HepG2 (cell line): ENCODE measurements around the gene RSL1D1. TPM values are rescaled to one million over a fixed set of nuclear protein-coding genes. Genes with fewer than 3 reads are reported as not detected.
A peak's percentile ranks its signal among the peaks of the same experiment; 100 is the strongest.

Experiments
- AGO2 ChIP-seq: fragments of 200-400 bp; formaldehyde crosslinking; optimal IDR thresholded peaks from 2 replicates; pipeline ENCODE3; 2017; ENCODE audit warnings: mild to moderate bottlenecking, low read depth, low read length, moderate library complexity
- HOXA5 ChIP-seq: sonication (generic); formaldehyde crosslinking; IDR thresholded peaks from 2 replicates; pipeline ENCODE4 v1.4.0; 2020; ENCODE audit warnings: missing genetic modification reagents
- MTA1 ChIP-seq: sonication (generic); formaldehyde crosslinking; IDR thresholded peaks from 2 replicates; pipeline ENCODE4 v1.4.0; 2020; ENCODE audit warnings: missing genetic modification reagents, mild to moderate bottlenecking, borderline replicate concordance
- NFYB ChIP-seq: sonication (generic); formaldehyde crosslinking; IDR thresholded peaks from 2 replicates; pipeline ENCODE4 v1.4.0; 2020; ENCODE audit warnings: missing genetic modification reagents
- RAD51 ChIP-seq: fragments of 450-650 bp; IDR thresholded peaks from 2 replicates; pipeline ENCODE4 v1.6.1; 2016; ENCODE audit warnings: borderline replicate concordance
- RBM22 ChIP-seq: fragments of 200-400 bp; formaldehyde crosslinking; optimal IDR thresholded peaks from 2 replicates; pipeline ENCODE3; 2017; ENCODE audit warnings: mild to moderate bottlenecking, low read length, moderate library complexity
- SP5 ChIP-seq: IDR thresholded peaks from 2 replicates; pipeline ENCODE4 v1.6.1; 2016; ENCODE audit warnings: low read depth, borderline replicate concordance
- TCF12 ChIP-seq, 2 experiments: fragments of 450-650 bp in 1 of 2; sonication (generic) in 1 of 2; formaldehyde crosslinking in 1 of 2; IDR thresholded peaks; 2 replicates each; pipeline versions ENCODE4 v1.6.1 to v1.8.0; 2017 to 2022; ENCODE audit warnings: antibody characterized with exemption in 1 of 2, mild to moderate bottlenecking in 1 of 2, missing genetic modification reagents in 1 of 2, moderate library complexity in 1 of 2
- ZBTB38 ChIP-seq: sonication (generic); formaldehyde crosslinking; IDR thresholded peaks from 2 replicates; pipeline ENCODE4 v1.5.1; 2020; ENCODE audit warnings: mild to moderate bottlenecking, missing genetic modification reagents
- ZNF501 ChIP-seq: sonication (generic); formaldehyde crosslinking; IDR thresholded peaks from 2 replicates; pipeline ENCODE4 v1.5.1; 2020; ENCODE audit warnings: mild to moderate bottlenecking, moderate library complexity, missing genetic modification reagents
- ZNF768 ChIP-seq: sonication (generic); formaldehyde crosslinking; IDR thresholded peaks from 2 replicates; pipeline ENCODE4 v1.4.0; 2020; ENCODE audit warnings: missing genetic modification reagents
- ZSCAN29 ChIP-seq: sonication (generic); formaldehyde crosslinking; conservative IDR thresholded peaks from 2 replicates; pipeline ENCODE4 v1.4.0; 2020; ENCODE audit warnings: mild to moderate bottlenecking, missing genetic modification reagents
- polyA plus RNA-seq, 8 experiments: library from polyadenylated mRNA; depleted of rRNA in 3 of 8; stranded (reverse) in 7 of 8; unstranded in 1 of 8; fragments of >200 nt; fragmentation: Illumina TruSeq in 4 of 8; extraction: Trizol in 4 of 8; gene quantifications; 2 replicates each; pipeline versions ENCODE4 v1.2.1 to v1.2.3, GENCODE V29; 2011 to 2016; ENCODE audit warnings: low read depth in 4 of 8, missing spikeins in 1 of 8, mixed read lengths in 1 of 8; ENCODE audit not compliant: insufficient read depth in 1 of 8
- total RNA-seq, 5 experiments: library from RNA; depleted of rRNA; stranded (reverse); fragments of >200 nt; fragmentation: Illumina TruSeq; extraction: Trizol; gene quantifications; 2 replicates each; pipeline ENCODE4 v1.2.3, GENCODE V29; 2016; ENCODE audit warnings: low read depth in 1 of 5
- TF ChIP-seq, protein P1 (sequence below): sonication (generic); formaldehyde crosslinking; IDR thresholded peaks from 2 replicates; pipeline ENCODE4 v1.4.0; 2020; ENCODE audit warnings: mild to moderate bottlenecking, missing genetic modification reagents, borderline replicate concordance
- TF ChIP-seq, protein P2 (sequence below), 2 experiments: fragments of 450-650 bp in 1 of 2; sonication (generic) in 1 of 2; formaldehyde crosslinking; IDR thresholded peaks; 2 replicates each; pipeline versions ENCODE4 v1.5.0 to v1.8.0; 2020 to 2022; ENCODE audit warnings: mild to moderate bottlenecking in 1 of 2, missing genetic modification reagents in 1 of 2
- TF ChIP-seq, protein P3 (sequence below): sonication (generic); formaldehyde crosslinking; IDR thresholded peaks from 2 replicates; pipeline ENCODE4 v1.8.0; 2023; ENCODE audit warnings: mild to moderate bottlenecking, missing genetic modification reagents
- TF ChIP-seq, protein P4 (sequence below): sonication (generic); formaldehyde crosslinking; IDR thresholded peaks from 2 replicates; pipeline ENCODE4 v1.5.0; 2020; ENCODE audit warnings: mild to moderate bottlenecking, missing genetic modification reagents
- TF ChIP-seq, protein P5 (sequence below): sonication (generic); formaldehyde crosslinking; IDR thresholded peaks from 2 replicates; pipeline ENCODE4 v1.8.1; 2022; ENCODE audit warnings: mild to moderate bottlenecking, missing genetic modification reagents

RSL1D1 gene
- total and polyA plus RNA-seq, 2 of the 13 experiments (the other 11 are each of a cell fraction or from before 2014, with no cell fraction given) = 187 to 343 TPM

DNA sequence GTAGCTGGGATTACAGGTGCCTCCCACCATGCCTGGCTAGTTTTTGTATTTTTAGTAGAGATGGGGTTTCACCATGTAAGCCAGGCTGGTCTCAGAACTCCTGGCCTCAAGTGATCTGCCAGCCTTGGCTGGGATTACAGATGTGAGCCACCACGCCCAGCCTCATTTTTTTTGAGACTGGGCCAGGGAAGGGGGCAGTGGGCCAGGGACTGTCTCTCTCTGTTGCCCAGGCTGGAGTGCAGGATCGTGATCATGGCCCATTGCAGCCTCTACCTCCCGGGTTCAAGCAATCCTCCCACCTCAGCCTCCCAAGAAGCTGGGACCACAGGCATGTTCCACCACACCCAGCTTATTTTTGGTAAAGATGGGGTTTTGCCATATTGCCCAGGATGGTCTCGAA, 16.0 kb downstream of the RSL1D1 start (continued):
- TF ChIP-seq, protein P1, sequence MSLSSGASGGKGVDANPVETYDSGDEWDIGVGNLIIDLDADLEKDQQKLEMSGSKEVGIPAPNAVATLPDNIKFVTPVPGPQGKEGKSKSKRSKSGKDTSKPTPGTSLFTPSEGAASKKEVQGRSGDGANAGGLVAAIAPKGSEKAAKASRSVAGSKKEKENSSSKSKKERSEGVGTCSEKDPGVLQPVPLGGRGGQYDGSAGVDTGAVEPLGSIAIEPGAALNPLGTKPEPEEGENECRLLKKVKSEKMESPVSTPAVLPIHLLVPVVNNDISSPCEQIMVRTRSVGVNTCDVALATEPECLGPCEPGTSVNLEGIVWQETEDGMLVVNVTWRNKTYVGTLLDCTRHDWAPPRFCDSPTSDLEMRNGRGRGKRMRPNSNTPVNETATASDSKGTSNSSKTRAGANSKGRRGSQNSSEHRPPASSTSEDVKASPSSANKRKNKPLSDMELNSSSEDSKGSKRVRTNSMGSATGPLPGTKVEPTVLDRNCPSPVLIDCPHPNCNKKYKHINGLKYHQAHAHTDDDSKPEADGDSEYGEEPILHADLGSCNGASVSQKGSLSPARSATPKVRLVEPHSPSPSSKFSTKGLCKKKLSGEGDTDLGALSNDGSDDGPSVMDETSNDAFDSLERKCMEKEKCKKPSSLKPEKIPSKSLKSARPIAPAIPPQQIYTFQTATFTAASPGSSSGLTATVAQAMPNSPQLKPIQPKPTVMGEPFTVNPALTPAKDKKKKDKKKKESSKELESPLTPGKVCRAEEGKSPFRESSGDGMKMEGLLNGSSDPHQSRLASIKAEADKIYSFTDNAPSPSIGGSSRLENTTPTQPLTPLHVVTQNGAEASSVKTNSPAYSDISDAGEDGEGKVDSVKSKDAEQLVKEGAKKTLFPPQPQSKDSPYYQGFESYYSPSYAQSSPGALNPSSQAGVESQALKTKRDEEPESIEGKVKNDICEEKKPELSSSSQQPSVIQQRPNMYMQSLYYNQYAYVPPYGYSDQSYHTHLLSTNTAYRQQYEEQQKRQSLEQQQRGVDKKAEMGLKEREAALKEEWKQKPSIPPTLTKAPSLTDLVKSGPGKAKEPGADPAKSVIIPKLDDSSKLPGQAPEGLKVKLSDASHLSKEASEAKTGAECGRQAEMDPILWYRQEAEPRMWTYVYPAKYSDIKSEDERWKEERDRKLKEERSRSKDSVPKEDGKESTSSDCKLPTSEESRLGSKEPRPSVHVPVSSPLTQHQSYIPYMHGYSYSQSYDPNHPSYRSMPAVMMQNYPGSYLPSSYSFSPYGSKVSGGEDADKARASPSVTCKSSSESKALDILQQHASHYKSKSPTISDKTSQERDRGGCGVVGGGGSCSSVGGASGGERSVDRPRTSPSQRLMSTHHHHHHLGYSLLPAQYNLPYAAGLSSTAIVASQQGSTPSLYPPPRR (CRISPR knock-in tag) = no peak
- no peak for TF ChIP-seq ZSCAN29 (CRISPR knock-in tag)
- no peak for TF ChIP-seq NFYB (CRISPR knock-in tag)
- TF ChIP-seq ZNF501 (CRISPR knock-in tag) = no peak
- no peak for TF ChIP-seq ZBTB38 (CRISPR knock-in tag)
- TF ChIP-seq AGO2 = peak; percentile 90
- TF ChIP-seq SP5 (CRISPR knock-in tag) = no peak
- TF ChIP-seq RAD51 = no peak
- TF ChIP-seq, protein P2, sequence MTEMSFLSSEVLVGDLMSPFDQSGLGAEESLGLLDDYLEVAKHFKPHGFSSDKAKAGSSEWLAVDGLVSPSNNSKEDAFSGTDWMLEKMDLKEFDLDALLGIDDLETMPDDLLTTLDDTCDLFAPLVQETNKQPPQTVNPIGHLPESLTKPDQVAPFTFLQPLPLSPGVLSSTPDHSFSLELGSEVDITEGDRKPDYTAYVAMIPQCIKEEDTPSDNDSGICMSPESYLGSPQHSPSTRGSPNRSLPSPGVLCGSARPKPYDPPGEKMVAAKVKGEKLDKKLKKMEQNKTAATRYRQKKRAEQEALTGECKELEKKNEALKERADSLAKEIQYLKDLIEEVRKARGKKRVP (CRISPR knock-in tag; IDR thresholded peaks at IDR 0.05) = no peak
- TF ChIP-seq TCF12 (IDR thresholded peaks at IDR 0.05) = no peak
- no peak for TF ChIP-seq TCF12 (CRISPR knock-in tag; IDR thresholded peaks at IDR 0.05)
- TF ChIP-seq RBM22 = peak; percentile 6
- peak; percentile 29; the same call in 1 of the 2 replicates for TF ChIP-seq ZNF768
- TF ChIP-seq, protein P3, sequence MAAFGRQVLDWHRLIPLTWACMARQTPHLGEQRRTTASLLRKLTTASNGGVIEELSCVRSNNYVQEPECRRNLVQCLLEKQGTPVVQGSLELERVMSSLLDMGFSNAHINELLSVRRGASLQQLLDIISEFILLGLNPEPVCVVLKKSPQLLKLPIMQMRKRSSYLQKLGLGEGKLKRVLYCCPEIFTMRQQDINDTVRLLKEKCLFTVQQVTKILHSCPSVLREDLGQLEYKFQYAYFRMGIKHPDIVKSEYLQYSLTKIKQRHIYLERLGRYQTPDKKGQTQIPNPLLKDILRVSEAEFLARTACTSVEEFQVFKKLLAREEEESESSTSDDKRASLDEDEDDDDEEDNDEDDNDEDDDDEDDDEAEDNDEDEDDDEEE (CRISPR knock-in tag) = no peak
- TF ChIP-seq MTA1 = no peak
- no peak for TF ChIP-seq HOXA5 (CRISPR knock-in tag)
- TF ChIP-seq, protein P4, sequence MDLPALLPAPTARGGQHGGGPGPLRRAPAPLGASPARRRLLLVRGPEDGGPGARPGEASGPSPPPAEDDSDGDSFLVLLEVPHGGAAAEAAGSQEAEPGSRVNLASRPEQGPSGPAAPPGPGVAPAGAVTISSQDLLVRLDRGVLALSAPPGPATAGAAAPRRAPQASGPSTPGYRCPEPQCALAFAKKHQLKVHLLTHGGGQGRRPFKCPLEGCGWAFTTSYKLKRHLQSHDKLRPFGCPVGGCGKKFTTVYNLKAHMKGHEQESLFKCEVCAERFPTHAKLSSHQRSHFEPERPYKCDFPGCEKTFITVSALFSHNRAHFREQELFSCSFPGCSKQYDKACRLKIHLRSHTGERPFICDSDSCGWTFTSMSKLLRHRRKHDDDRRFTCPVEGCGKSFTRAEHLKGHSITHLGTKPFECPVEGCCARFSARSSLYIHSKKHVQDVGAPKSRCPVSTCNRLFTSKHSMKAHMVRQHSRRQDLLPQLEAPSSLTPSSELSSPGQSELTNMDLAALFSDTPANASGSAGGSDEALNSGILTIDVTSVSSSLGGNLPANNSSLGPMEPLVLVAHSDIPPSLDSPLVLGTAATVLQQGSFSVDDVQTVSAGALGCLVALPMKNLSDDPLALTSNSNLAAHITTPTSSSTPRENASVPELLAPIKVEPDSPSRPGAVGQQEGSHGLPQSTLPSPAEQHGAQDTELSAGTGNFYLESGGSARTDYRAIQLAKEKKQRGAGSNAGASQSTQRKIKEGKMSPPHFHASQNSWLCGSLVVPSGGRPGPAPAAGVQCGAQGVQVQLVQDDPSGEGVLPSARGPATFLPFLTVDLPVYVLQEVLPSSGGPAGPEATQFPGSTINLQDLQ (CRISPR knock-in tag) = 0 out of 2 replicates have a peak, but pooled peaks have one; percentile 4
- TF ChIP-seq, protein P5, sequence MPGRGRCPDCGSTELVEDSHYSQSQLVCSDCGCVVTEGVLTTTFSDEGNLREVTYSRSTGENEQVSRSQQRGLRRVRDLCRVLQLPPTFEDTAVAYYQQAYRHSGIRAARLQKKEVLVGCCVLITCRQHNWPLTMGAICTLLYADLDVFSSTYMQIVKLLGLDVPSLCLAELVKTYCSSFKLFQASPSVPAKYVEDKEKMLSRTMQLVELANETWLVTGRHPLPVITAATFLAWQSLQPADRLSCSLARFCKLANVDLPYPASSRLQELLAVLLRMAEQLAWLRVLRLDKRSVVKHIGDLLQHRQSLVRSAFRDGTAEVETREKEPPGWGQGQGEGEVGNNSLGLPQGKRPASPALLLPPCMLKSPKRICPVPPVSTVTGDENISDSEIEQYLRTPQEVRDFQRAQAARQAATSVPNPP = no peak
